ENCODE results near the gene OTOA.
"Not testable (repeated sequence)": the region's sequence is repeated elsewhere in the genome, so short reads cannot be mapped to it uniquely, and the experiment has no call there.

DNA sequence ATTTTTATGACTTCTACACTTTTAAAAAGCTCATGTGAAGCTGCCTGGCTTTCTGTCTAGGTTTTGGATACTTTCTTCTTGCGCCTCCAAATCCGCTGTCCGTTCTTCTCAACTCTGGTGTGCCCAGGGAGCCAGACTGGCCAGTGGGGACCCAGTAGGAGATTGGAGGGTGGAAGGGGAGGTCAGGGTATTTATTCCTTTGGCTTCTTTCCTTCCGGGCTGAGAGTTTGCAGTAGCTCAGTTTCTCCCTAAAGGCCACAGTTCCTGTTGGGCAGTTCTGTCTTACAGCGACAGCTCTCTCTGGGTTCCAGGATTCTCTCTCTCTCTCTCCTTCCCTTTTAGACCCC is 109.4 kb downstream of the OTOA start:
- TF ChIP-seq, protein P1, sequence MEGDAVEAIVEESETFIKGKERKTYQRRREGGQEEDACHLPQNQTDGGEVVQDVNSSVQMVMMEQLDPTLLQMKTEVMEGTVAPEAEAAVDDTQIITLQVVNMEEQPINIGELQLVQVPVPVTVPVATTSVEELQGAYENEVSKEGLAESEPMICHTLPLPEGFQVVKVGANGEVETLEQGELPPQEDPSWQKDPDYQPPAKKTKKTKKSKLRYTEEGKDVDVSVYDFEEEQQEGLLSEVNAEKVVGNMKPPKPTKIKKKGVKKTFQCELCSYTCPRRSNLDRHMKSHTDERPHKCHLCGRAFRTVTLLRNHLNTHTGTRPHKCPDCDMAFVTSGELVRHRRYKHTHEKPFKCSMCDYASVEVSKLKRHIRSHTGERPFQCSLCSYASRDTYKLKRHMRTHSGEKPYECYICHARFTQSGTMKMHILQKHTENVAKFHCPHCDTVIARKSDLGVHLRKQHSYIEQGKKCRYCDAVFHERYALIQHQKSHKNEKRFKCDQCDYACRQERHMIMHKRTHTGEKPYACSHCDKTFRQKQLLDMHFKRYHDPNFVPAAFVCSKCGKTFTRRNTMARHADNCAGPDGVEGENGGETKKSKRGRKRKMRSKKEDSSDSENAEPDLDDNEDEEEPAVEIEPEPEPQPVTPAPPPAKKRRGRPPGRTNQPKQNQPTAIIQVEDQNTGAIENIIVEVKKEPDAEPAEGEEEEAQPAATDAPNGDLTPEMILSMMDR (IDR thresholded peaks at IDR 0.05; ENCODE audit: insufficient read depth, low read depth, low read length) = not testable (repeated sequence)
- not testable (repeated sequence) for TF ChIP-seq EZH2 (IDR thresholded peaks at IDR 0.05; ENCODE audit: insufficient read depth, low read length)

All from astrocyte (in vitro differentiated cells and primary cell).